ENCODE results near the gene LSMEM2.
"Not testable (repeated sequence)": the region's sequence is repeated elsewhere in the genome, so short reads cannot be mapped to it uniquely, and the experiment has no call there.

Gene LSMEM2

GRCh38 chr3:50278123-50278879 lies 586 bp upstream of the LSMEM2 start:
- DNase-seq (ENCODE audit: low spot score) = no peak

DNA sequence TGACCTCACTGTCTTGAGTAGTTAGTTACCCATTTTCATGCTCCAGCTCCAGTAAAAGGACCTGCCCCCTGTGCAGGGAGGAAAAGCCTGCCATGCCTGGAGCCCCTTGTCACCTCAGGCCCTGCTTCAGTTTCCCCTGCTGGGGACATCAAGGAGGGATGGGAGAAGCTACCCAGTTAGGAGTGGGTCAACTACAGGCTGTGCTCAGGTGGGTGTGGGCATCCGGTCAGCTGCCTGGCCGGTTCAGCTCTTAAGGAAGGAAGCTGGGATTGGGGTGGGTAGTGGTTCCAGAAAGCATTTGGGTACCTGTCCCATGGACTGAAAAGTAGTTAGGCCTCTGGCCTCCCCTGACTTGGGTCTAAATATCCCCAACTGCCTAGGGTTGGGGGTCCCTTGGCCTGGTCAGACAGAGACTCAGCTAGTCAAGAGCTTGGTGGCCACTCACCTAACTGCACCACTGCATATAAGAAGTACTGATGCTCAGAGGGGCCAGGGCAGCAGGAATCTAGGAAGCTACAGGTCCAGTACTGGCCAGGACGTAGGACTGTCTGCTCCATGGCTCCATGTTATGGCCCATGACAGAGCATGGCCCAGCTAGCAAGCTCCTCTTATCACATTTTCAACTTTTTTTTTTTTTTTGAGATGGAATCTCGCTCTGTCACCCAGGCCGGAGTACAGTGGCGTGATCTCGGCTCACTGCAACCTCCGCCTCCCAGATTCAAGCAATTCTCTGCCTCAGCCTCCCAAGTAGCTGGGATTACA lies 549 bp downstream of the LSMEM2 start:
- DNase-seq (ENCODE audit: low spot score) = no peak

GRCh38 chr3:50284121-50284520 lies 5.2 kb downstream of the LSMEM2 start:
- not testable (repeated sequence) for DNase-seq (ENCODE audit: low spot score)

DNA sequence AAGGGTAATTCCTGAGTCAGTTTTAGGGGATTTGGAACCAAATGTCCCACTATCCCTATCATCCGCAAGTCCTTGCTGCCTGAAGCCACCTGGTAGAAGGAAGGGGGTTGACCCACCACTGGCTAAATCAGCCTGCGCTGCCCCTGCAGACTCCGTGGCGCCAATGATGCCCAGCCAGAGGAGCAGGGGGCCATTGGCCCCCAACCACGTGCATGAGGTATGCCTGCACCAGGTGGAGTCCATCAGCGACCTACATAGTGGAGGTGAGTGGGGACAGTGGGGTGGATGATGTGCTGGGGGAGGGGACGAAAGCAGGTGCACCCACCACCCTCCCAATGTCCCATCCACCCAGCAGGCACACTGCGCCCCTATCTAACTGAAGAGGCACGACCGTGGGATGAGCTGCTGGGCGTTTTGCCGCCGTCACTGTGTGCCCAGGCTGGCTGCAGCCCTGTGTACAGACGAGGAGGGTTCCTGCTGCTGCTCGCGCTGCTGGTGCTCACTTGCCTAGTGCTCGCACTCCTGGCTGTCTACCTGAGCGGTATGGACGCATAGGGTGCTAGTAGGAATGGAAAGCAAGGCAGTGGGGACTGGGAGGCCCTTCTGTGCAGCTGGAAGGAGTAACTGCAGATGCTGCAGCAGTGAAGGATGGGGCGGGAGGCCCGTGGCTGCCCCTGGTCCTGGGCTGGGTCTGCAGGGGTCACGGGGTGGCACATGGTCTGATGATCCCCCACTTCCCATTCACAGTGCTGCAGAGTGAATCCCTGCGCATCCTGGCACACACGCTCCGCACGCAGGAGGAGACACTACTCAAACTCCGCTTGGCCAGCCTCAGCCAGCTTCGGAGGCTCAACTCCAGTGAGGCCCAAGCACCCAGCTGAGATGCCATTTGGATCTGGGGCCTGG lies 7.7 kb downstream of the LSMEM2 start:
- no peak for DNase-seq (ENCODE audit: low spot score)

DNA sequence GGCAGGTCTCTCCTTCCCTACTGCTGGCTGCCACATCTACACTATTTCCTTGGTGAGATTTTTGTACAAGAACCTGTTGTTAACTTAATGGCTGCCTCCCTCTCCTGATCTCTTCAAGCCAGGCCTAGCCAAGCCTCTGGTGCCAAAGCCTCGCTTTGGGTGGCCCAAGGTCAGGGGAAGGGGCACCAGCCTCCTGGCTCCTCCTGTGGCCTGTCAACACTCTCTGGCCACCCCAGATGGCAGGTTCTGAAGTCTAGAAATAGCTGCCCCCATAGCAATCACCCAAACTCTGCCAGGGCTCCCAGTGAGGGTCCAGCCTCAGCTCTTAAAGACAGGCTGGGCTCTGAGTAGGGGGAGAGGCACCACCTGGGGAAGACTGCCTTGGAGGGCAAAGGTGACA lies 8.4 kb downstream of the LSMEM2 start:
- DNase-seq (ENCODE audit: low spot score) = no peak

DNA sequence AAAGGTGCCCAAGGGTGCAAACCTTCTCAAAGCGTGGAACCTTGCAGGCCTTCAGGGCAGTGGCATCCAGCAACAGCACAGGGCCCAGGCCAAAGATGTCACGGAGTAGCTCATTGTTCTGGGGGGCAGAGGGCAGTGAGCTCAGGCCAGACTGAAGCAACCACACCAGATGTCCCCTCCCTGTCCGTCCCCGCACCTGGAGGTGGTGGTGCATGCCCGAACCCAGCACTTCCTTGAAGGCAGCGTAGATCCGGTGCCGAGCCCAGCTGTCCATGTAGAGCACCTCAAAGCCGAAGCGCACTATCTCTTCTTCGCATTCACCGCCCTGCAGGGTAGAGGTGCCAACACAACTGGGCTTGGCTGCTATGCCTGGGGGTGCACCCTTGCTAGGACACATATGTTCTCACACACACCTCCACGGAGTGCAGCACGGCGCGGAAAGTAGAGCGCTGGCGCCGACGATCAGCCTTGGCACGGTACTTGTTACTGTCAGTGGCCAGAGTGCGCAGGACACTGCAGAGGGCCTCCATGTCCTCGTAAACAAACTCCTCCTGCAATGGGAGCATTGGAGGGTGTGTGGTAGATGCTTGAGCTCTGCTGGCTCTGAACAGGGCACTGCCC lies 9.6 kb downstream of the LSMEM2 start:
- no peak for DNase-seq (ENCODE audit: low spot score)

- DNase-seq (ENCODE audit: low spot score) = no peak
These were observed 10.2 kb downstream of the LSMEM2 start for GRCh38 chr3:50289130-50289529.

DNA sequence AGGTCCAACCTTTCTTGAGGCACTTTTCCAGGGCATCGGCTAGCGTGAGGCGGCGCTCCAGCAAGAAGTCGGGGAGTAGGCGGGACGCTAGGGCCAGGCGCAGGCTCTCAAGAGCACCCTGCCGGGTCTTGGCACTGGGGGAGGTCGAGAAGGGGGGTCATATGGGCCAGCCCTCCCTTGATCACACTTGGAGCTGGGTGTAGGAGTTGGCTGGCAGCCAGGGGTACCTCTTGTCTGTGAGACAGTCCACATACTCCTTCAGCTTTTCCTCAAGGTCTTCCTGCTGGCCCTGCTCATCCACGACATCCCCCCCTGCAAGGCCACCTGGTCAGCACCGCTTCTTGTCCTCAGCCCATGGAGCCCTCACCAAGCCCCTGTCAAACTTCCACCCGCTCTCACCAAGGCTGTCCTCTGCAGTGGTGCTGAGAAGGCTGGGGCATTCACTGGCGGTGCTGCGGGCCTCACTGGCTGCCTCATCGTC lies 11.3 kb downstream of the LSMEM2 start:
- DNase-seq (ENCODE audit: low spot score) = no peak

DNA sequence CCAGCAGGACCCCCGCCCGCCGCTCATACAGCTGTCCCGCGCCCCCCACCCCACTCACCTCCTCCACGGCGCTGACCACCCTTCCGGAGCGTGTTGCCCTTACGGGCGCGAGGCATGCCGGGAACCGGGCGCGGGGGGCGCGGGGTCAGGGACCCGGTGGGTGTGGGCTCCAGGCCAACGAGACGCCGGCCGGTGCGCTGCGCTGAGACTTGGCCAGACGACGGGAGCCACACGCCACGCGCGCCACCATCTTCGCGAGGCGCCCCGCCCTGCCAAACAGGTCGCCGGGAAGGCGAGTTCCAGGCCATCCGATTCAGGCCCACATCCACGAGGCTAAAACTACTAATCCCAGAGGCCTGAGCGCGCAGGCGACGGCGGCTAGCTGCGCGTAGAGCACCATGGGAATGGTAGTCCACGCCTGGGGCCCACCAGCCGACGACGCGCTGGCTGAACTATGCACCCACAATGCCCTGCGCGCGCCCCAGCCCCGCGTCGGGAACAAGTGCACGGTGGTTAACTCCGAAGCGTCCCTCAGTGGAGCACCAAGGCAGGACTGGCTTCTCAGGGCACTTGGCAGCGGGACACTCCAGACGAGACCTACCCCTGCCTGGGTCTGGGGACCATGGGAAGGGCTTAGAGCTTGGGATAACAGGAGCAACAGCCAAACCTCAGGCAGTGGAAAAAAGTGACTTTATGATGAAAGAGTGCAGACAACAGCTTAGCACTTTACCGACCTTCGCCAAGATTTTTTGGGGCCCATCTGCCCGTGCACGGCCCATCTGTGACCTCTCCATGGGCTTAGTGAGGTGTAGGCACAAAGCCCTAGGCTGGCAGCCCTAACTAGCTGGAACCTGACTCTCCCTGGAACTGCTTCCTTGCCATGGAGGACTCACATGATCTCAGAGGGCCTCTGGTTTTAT lies 13.5 kb downstream of the LSMEM2 start, which contains the start of gene IFRD2:
Gene IFRD2, minus strand, starts transcription at position 271 of the 920 bp plus-strand sequence. Its CDS starts 155 bp downstream, at position 116.
- peak; percentile 98 for DNase-seq (ENCODE audit: low spot score)

DNA sequence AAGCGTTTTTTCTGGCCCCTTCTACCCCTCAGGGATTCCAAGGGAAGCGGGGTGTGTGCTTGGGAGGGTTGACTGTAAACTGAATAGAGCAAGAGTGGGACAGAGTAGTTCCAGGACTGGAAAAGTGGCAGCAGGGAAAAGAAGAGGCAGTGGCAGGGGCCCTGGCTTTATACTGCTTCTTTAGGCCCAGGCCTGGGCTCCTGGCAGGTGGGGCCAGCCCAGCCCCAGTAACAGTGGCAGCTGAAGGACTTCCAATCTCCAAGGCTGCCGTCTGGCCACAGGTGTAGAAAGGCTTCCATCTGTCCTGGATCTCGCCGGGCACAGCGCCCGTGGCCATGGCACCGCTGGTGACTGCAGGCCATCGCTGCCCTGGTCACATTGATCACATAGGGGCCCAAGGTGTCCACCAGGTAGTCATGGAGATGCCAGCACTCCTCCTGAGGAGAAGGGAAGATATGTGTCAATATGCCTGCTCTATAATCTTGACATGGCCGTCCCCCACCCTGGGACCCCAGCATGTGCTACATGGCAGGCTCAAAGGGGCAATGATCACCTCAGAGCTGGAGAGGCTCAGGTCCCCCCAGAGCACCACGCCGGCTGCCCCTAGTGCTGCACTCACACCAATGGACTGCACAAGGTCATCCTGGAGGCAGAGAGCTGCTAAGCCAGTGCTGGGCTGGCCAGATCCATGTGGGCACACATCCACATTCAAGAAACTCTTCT lies 14.4 kb downstream of the LSMEM2 start:
- no peak for DNase-seq (ENCODE audit: low spot score)

DNA sequence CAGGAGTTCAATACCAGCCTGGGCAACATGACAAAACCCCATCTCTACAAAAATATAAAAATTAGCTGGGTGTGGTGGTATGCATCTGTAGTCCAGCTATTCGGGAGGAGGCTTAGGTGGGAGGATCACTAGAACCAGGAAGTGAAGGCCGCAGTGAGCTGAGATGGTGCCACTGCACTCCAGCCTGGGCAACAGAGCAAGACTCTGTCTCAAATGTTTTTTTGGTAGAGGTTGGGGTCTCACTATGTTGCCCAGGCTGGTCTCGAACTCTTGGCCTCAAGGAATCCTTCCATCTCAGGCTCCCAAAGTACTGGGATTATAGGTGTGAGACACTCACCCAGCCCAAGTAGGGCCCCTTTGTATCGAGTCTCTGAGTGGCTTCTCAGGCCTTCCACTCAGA lies 15.2 kb downstream of the LSMEM2 start:
- no peak for DNase-seq (ENCODE audit: low spot score)

GRCh38 chr3:50294492-50295403 lies 15.9 kb downstream of the LSMEM2 start:
- no peak for DNase-seq (ENCODE audit: low spot score)

DNA sequence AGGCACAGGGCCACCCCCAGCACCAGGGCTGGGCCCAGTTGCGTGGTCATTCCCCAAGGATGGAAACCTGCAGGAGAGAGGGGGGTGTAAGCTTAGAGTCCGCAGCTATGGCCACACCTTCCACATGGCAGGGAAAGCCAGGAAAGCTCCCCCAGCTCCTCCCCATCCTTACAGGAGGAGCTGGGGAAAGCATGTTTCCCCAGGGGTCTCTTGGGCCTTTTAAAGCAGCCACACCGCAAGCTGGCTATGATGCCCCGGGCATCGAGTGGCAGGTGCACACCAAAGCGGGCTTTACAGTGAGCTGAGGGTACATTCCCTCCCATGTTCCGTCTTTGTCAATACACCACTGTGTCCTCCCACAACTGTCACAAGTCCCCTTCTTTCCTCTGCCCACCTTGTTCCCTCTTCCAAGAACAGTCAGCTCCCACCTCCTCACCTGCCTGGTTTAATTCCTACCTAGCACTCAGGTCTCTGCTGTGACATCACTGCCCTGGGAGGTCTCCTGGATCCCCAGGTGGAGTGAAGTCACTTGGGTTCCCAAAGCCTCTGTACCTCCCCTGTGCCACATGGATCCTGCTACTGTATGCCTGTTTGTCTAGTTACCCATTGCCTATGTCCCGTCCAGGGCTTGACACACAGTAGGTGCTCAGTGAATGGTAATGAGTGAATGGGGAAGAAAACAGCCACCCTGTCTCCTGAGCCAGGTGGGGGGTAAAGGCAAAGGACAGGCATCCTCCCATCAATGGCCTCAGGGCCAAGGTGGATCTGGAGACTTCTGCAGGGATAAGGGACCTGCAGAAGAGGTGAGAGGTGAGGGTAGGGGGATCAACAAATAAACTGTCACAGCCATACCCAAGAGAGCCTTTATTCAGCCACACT lies 16.9 kb downstream of the LSMEM2 start:
- DNase-seq (ENCODE audit: low spot score) = no peak

DNA sequence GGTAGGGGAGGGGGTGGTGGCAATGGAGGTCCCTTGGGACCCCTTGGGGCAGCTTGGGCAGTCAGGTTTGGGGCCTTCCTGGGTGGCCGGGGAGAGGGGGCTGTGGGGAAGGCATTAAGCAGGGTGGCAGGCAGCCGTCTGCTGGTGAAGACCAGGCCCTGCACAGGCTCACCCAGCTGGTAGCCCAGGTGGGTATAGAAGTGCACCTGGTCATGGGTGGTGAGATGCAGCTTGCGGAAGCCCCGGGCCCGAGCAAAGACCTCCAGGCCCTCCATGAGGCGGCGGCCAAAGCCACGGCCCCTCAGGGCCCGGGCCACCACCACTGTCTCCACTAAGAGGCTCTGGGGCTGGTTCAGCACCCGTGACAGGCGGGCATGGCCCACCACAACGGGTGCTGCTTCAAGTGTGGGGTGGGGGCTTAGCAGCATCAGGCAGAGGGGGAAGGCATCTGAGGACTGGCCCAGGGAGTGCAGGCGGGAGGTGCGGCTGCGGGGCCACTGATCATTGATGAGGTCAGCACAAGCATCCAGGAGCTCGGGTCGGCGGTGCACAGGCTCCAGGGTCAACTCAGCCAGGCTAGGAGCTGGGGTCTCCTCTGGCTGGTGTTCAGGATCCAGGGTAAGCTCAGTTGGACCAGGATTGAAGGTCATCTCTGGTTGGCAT lies 18.0 kb downstream of the LSMEM2 start:
- DNase-seq (ENCODE audit: low spot score) = no peak

DNA sequence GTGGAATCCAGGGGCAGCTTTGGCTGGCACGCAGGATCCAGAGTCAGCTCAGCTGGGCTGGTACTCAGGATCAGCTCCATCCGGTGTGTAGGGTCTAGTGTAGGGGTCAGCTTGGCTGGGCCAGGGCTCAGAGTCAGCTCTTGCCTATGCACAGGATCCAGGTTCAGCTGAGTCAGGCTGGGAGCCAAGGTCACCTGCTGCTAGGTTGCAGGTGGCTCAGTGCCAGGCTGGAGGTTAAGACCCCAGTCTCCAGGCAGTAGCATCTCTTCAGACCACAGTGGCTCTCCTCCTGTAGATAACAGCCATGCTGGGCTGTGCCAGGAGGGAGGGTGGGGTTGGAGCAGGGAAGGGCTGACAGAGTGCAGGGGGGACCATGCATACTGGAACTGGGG lies 18.5 kb downstream of the LSMEM2 start:
- no peak for DNase-seq (ENCODE audit: low spot score)

GRCh38 chr3:50297896-50298725 lies 19.2 kb downstream of the LSMEM2 start:
- DNase-seq (ENCODE audit: low spot score) = no peak

All from LoVo (cell line).